GM04504 (cell line): ENCODE results near the gene CELF5.
"Not testable (repeated sequence)": the region's sequence is repeated elsewhere in the genome, so short reads cannot be mapped to it uniquely, and the experiment has no call there.

Experiments
- DNase-seq: peaks from one replicate; pipeline ENCODE4 v3.0.0-alpha.2; 2012; ENCODE audit warnings: low read depth

The CELF5 gene

GRCh38 chr19:3274245-3274941, 49.9 kb downstream of the CELF5 start:
- DNase-seq, result no peak

GRCh38 chr19:3274942-3275582, 50.6 kb downstream of the CELF5 start:
- no peak for DNase-seq

- DNase-seq, result peak; percentile 39
Measured at GRCh38 chr19:3275583-3276340, 51.3 kb downstream of the CELF5 start.

- DNase-seq, result no peak
Measured at GRCh38 chr19:3276341-3276799, 51.9 kb downstream of the CELF5 start.

- DNase-seq, result no peak
Measured at GRCh38 chr19:3277649-3278048, 53.2 kb downstream of the CELF5 start.

- no peak for DNase-seq
Measured at GRCh38 chr19:3278294-3278693, 53.8 kb downstream of the CELF5 start.

- DNase-seq, result no peak
Measured at GRCh38 chr19:3278749-3279148, 54.3 kb downstream of the CELF5 start.

GRCh38 chr19:3279306-3279705, 54.8 kb downstream of the CELF5 start:
- DNase-seq, result no peak

GRCh38 chr19:3281026-3281425, 56.6 kb downstream of the CELF5 start:
- DNase-seq, result no peak

- DNase-seq, result no peak
Measured at GRCh38 chr19:3282155-3282554, 57.7 kb downstream of the CELF5 start.

GRCh38 chr19:3282564-3282963, 58.1 kb downstream of the CELF5 start:
- no peak for DNase-seq

GRCh38 chr19:3283246-3283751, 58.8 kb downstream of the CELF5 start:
- DNase-seq, result no peak

- DNase-seq, result no peak
Measured at GRCh38 chr19:3283886-3284657, 59.6 kb downstream of the CELF5 start.

GRCh38 chr19:3284759-3285646, 60.5 kb downstream of the CELF5 start:
- DNase-seq, result no peak

GRCh38 chr19:3285647-3286176, 61.3 kb downstream of the CELF5 start:
- DNase-seq, result no peak

GRCh38 chr19:3287814-3288213, 63.4 kb downstream of the CELF5 start:
- DNase-seq, result no peak

GRCh38 chr19:3288437-3288836, 64.0 kb downstream of the CELF5 start:
- DNase-seq, result not testable (repeated sequence)

GRCh38 chr19:3289971-3290569, 65.6 kb downstream of the CELF5 start:
- DNase-seq, result no peak

- DNase-seq, result not testable (repeated sequence)
Measured at GRCh38 chr19:3290858-3291257, 66.4 kb downstream of the CELF5 start.

GRCh38 chr19:3291644-3292043, 67.2 kb downstream of the CELF5 start:
- no peak for DNase-seq
